Right hindlimb (tissue), 1 donor: ENCODE measurements around the gene MAP3K8.
A peak's percentile ranks its signal among the peaks of the same experiment; 100 is the strongest.

Source experiments
- DNase-seq: peaks from one replicate; pipeline ENCODE4 v3.0.0-alpha.2; 2018

The MAP3K8 gene

DNA sequence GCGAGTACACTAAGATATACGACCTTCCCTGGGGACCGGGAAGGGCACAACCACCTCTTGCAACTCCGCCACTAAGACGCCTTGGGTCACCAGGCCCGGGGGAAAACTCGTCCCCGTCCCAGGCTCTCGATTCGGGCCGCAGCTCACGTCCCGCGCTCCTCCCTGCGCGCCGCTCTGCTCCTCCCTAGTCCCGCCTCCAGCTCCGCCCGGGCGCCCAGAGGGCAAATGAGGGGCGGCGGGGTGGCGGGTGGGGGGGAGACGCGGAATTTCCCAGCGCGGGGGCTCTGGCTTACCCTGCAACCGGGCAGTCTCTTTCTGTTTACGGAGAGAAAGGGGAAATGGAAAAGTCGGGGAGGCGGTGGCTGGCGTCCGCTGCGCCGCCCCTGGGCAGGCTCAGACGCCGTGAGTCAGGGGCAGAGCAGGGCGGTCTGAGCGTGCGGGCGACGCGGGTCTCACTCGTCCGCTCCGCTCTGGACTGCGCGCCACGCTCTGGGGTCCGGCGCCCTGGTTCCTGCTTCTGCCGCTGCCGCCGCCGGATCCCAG is at the start of gene MAP3K8:
TSS of gene MAP3K8 (plus strand) at position 455 of the 543 bp plus-strand sequence. CDS start 4,755 bp downstream, outside the sequence.
- DNase-seq: peak; percentile 94

DNA sequence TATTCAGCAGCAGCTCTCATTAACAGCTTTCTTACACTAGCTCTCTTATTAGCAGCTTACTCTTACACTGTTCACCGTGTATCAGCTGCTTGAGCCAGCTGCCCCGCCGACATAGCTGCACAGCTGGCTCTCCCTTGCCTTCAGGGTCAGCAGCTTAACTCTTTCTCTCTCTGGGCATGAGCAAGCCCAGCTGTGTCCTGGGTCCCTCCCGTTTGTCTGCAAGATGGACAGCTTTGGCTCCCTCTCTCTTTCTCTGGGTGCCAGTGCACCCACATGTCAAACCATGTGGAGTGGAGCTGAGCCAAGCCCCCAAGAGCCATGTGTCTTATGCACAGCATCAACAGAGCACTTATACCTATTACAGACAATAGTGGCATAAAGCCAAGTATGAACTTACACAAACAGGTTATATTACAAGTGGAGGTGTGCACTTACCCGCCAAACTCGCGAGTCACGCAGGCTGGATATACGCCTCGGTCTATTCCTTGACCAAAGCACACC is 49.2 kb upstream of the MAP3K8 start:
- DNase-seq: peak; percentile 66

DNA sequence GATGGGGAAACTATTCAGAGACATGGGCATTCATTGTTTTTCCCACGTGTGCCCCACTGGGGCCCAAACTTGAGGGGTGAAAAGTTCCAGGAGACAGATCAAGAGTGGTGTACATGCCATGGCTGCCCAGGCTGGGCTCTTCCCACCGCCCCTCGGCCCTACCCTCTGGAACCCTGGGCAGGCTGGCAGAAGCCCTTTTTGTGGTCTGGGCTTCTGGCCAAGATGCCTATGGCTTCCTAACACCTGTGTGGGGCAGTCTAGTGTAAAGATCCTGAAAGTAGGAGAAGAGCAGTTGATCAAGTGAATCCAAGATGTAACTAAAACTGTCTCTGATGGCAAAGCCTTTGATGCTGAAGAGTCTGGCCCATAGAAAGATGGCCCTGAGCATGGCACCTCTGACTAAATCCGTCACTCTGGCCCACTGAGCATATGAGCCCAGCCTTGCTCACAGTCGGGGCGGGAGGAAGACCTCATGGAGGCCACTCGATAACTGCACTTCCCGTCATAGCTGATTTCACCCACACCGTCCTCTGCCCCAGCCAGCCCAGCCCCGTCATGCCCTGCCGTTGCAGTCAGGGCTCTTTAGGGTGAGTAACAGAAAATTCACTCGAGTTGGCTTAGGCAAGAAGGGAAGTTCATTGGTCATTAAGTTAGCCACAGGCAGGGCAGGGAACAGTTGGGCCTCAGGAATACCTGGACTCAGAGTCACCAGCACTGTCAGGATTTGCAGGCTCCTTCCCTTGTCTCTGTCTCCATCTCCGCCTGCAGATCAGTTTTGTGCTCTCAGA is 47.0 kb upstream of the MAP3K8 start:
- DNase-seq: no peak

- no peak for DNase-seq
Measured at GRCh38 chr10:30387646-30388243, 46.2 kb upstream of the MAP3K8 start.

DNA sequence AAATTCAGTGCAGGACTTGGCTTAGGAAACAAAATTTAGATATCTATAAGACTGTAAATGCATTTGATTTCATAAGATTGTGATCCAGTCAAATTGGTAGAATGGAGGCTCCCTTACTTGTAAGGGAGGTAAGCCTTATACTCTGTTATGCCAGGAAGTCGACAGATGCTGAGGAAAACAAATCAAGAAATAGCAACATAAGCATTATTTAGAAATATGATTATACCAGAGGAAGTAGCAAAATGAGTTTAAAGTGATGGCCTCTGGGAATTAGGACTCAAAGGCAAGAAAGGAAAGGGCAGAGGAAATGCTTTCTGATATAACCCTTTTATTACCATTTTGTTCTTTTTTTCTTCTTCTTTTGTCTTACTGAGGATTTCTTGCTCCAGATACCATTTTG is 44.4 kb upstream of the MAP3K8 start:
- DNase-seq: no peak

- no peak for DNase-seq
Measured at GRCh38 chr10:30390207-30390606, 43.8 kb upstream of the MAP3K8 start.

- no peak for DNase-seq
Measured at GRCh38 chr10:30391266-30391665, 42.7 kb upstream of the MAP3K8 start.

GRCh38 chr10:30392564-30392990 is 41.4 kb upstream of the MAP3K8 start:
- DNase-seq: peak; percentile 77

DNA sequence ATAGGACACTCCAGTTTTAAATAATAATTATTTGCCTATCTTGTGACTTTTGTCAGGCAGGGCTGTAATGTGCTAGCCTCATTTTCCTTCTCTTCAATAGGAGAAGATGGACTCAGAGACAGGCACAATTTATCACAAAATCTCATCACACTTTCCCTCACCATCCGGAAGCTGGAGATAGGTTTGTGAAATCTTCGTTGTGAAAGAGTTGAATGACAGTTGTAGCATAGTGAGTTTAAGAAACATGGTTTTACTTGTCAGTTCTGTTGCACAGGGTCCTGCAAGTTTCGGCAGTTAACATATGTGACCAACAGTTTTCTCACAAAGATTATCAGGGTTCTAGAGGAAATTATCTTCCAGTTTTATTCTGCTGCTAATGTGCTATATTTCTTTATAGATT is 37.7 kb upstream of the MAP3K8 start:
- DNase-seq: no peak

GRCh38 chr10:30396698-30397097 is 37.3 kb upstream of the MAP3K8 start:
- no peak for DNase-seq

GRCh38 chr10:30398193-30398592 is 35.8 kb upstream of the MAP3K8 start:
- no peak for DNase-seq

DNA sequence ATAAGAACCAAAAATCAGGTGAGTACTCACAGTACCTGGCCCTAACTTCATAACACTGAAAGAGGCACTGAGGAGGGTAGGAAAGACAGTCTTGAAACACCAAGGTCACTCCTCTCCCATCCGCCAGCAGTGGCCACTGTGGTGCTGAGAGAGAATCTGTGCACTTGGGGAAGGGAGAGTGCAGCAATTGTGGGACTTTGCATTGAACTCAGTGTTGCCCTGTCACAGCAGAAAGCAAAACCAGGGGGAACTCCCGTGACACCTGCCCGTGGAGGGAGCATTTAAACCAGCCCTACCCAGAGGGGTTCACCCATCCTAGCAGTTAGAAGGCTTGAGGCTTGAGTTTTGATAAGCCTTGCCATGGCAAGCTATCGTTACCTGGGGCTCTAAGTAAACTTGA is 35.2 kb upstream of the MAP3K8 start:
- no peak for DNase-seq

DNA sequence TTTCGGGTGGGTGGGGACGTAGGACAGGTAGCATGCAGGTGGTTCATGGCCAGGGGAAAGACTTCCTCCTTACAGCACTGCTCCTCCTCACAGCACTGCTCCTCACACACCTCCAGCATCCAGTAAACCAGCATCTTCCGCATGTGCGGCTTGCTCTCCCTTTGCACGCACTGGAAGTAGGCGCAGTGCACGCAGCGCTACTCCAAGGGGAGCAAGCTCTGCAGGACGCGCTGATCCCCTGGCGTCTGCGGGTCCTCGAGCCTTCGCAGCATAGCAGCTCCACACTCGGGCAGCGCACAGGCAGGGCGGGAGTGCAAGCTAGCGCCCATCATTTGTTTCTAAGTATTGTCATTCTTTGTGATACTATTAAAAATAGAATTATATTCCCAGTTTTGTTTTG is 30.5 kb upstream of the MAP3K8 start:
- DNase-seq: no peak

DNA sequence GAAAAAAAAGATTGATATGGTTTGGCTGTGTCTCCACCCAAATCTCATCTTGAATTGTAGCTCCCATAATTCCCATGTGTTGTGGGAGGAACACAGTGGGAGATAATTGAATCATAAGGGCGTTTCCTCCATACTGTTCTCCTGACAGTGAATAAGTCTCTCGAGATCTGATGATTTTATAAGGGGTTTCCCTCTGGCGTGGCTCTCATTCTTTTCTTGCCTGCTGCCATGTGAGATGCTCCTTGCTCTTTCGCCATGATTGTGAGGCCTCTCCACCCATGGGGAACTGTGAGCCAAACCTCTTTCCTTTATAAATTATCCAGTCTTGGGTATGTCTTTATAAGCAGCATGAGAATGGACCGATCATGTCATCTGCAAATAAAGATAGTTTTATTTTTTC is 29.4 kb upstream of the MAP3K8 start:
- DNase-seq: no peak

DNA sequence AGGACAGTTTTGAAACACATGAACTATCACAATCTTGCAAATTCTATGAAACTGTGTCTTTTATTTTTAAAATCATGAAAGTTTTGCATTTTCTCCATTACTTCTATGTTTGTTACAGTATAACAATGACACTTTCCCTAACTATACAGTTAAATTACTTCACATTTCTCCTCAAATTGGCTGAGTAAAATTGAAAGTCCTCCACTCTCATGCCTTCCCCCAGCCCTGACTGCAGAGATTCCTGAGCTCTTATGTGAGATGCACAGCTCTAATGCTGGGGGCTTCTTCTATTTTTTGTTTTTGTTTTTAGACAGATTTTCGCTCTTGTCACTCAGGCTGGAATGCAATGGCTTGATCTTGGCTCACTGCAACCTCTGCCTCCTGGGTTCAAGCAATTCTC is 22.7 kb upstream of the MAP3K8 start:
- DNase-seq: no peak

- DNase-seq: no peak
Measured at GRCh38 chr10:30412901-30413300, 21.1 kb upstream of the MAP3K8 start.

- DNase-seq: no peak
Measured at GRCh38 chr10:30413996-30414576, 19.9 kb upstream of the MAP3K8 start.

GRCh38 chr10:30415593-30415992 is 18.4 kb upstream of the MAP3K8 start:
- no peak for DNase-seq

DNA sequence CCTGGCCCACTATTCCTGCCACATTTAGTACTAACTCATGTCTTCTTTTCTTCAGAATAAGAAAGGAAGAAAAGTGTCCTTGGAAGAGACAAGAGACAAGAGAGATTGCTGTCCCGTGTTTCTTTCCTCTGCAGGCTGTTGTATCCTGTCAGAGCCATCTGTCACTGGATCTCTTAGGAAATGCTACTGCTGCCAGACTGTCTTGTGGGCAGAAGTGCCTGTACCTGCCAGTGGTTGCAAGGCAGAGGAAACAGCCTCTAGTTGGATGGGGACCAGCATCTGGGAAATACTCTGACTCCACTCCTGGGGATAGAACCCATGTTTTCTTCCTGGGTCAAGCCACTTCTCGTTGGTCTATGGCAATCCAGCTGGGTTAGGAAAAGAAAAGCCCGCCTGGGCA is 16.7 kb upstream of the MAP3K8 start:
- no peak for DNase-seq

DNA sequence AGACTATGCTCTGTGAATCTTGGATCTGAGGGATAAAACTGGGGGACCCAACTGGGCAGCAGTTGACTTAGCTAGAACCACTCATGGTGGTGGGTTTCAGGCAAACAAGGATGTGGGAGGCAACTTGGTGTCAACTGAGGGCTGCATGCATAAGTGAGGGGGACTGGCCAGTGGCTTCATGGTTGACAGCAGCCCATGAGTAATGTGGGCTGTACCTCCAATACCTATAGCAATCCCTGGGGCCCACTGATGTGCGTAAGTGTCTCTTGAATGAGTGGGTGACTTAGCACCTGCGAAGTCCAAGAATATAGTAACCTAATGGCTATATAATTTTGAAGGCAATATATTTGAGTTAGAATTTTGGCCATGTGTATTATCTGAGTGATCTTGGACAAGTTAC is 13.7 kb upstream of the MAP3K8 start:
- DNase-seq: no peak

DNA sequence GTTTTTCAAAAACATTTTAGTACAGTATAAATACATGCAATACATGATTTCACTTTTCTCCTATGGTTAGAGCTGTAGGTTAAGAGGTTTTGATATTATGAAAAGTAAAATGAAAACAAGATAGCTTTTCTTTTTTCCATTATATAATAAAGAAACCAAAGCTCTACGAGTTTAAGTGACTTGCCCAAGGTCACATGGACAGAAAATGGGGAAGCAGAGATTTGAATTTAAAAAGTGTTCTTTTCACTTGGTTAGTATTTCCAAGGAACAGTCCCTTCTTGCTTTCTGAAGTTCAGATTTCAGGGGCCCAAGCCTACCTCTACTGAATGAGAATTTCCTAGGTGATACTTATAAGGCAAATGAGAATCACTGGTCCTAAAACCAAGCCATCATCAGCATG is 13.2 kb upstream of the MAP3K8 start:
- DNase-seq: no peak

- DNase-seq: no peak
Measured at GRCh38 chr10:30422151-30422695, 11.8 kb upstream of the MAP3K8 start.

DNA sequence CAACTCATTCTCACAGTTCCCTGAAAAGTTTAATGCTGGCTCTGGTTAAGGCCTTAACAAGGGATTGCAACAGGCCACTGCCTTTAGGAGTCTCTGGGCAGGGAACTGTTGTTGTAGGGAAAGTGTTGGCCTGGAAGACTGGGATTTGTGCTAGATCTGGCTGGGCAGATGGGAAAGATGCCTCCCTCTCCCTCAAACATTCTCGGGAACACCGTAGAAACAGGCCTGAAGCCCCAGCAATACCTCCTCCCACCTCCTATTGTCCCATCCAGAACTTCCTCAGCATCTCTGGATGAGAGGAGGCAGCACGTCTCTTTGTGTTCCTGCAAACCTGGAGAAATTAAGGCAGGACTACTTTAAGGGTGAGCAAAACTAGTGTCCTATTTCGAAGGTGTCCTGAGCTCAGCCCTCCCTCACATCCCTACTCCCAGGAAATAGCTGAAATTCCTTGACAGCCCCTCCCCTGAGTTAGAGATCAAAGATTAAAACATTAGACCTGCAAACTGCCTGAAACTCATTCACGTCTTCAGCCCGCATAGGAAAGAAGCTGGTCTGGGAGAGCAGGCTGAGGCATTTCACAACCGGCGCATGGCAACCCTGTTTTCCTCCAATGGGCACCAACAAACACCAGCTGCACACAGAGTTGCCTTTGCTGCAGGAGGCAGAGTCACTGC is 10.9 kb upstream of the MAP3K8 start:
- DNase-seq: no peak
